ENCODE data around the gene SQOR. TPM values are rescaled to one million over a fixed set of nuclear protein-coding genes. Genes with fewer than 3 reads are reported as not detected.

SQOR gene
- total RNA-seq, 1 experiment from 2014 or later = 17.6 TPM

GRCh38 chr15:45587863-45588170, 47.0 kb upstream of the SQOR start:
- H3K4me2 ChIP-seq (ENCODE audit: low read length) = peak overlapping the region; percentile 78
- RAD21 ChIA-PET (ENCODE audit: low non-redundant PET in 1 of 2, low total read pairs in 2 of 2, uncharacterized antibody in 2 of 2, unreplicated experiment in 2 of 2) = no interaction called here
- peaks cover 7 to 18% of the 10 kb centered on the region in 2 experiments; a peak in 3 of 4 replicates for H3K4me1 ChIP-seq (ENCODE audit: control insufficient read depth in 1 of 2, insufficient read depth in 2 of 2, low read length in 2 of 2)
- H3K9me3 ChIP-seq (ENCODE audit: control insufficient read depth in 1 of 2, insufficient read depth in 1 of 2, low read depth in 1 of 2, low read length in 2 of 2) = no peaks in the 10 kb centered on the region
- H3K9ac ChIP-seq (ENCODE audit: low read length) = peak overlapping the region; percentile 96
- peaks cover 0 to 2% of the 10 kb centered on the region in 2 experiments; a peak in 1 of 4 replicates for H3K36me3 ChIP-seq (ENCODE audit: control insufficient read depth in 1 of 2, insufficient read depth in 2 of 2, low read length in 2 of 2)
- TSS peak; percentile 70 for BruUV-seq (replicated peaks)
- no peaks in the 10 kb centered on the region for H3K27me3 ChIP-seq (ENCODE audit: insufficient read depth, low read length)
- no peak overlapping the region for H2AFZ ChIP-seq (ENCODE audit: low read depth, low read length, poor library complexity, severe bottlenecking)
- no peaks in the 10 kb centered on the region for H4K20me1 ChIP-seq (ENCODE audit: insufficient read depth)
- TF ChIP-seq MAX (IDR thresholded peaks at IDR 0.05) (no peak), POLR2AphosphoS5 (IDR thresholded peaks at IDR 0.05; ENCODE audit: low read depth, low read length) (no peak), JUND (IDR thresholded peaks at IDR 0.05) (no peak), EGR1 (IDR thresholded peaks at IDR 0.05; ENCODE audit: low read depth) (no peak), FOSL1 (IDR thresholded peaks at IDR 0.05; ENCODE audit: low read depth) (no peak), EZH2 (IDR thresholded peaks at IDR 0.05) (no peak), CBX3 (IDR thresholded peaks at IDR 0.05; ENCODE audit: low read depth) (no peak), CEBPB (IDR thresholded peaks at IDR 0.05; ENCODE audit: low read depth) (no peak), SIN3A (IDR thresholded peaks at IDR 0.05; ENCODE audit: low read depth) (no peak), ELF1 (IDR thresholded peaks at IDR 0.05; ENCODE audit: borderline replicate concordance, low read depth) (no peak)
- intact Hi-C loops (cut with micrococcal nuclease) = loop anchor here (1.0 kb wide), 1 partner anchor 186 kb away; a partner anchor contains a TSS
- H3K9me2 ChIP-seq (ENCODE audit: insufficient read depth) = no peaks in the 10 kb centered on the region
- DNase-seq (ENCODE audit: low read depth, low spot score) (no peak), ATAC-seq (no peak)
- peaks cover 68% of the 10 kb centered on the region for H3K79me2 ChIP-seq (ENCODE audit: insufficient read depth, low read length)
- POLR2A ChIA-PET = interaction anchor here (1.0 to 1.5 kb wide), 4 partner anchors 14 to 146 kb away, joined by 3 to 5 read pairs (median 3); no protein-coding TSS in a partner anchor
- peak overlapping the region; percentile 74 to 89 for H3K4me3 ChIP-seq (replicated peaks in 1 of 2; ENCODE audit: low read depth in 1 of 2, low read length in 2 of 2)
- CTCF ChIA-PET = interaction anchor here (1.5 to 2.5 kb wide), 2 partner anchors 24 to 26 kb away, joined by 6 to 7 read pairs; no protein-coding TSS in a partner anchor
- peak overlapping the region; percentile 93 for H3K27ac ChIP-seq (ENCODE audit: low read depth, low read length)

- H3K79me2 ChIP-seq (ENCODE audit: insufficient read depth, low read length) = peaks cover 68% of the 10 kb centered on the region
- TF ChIP-seq SP1 (IDR thresholded peaks at IDR 0.05; ENCODE audit: low read depth) (no peak), CEBPB (IDR thresholded peaks at IDR 0.05; ENCODE audit: low read depth) (no peak), EGR1 (IDR thresholded peaks at IDR 0.05; ENCODE audit: low read depth) (no peak), ATF3 (IDR thresholded peaks at IDR 0.05) (no peak), POLR2A (IDR thresholded peaks at IDR 0.05; ENCODE audit: borderline replicate concordance, extremely low read depth, insufficient read depth, insufficient read length) (no peak), FOSL1 (IDR thresholded peaks at IDR 0.05; ENCODE audit: low read depth) (no peak), SIN3A (IDR thresholded peaks at IDR 0.05; ENCODE audit: low read depth) (no peak), EZH2phosphoT487 (IDR thresholded peaks at IDR 0.05; ENCODE audit: borderline replicate concordance) (no peak), REST (IDR thresholded peaks at IDR 0.05; ENCODE audit: low read depth) (no peak), JUND (IDR thresholded peaks at IDR 0.05) (no peak), ZNF274 (IDR thresholded peaks at IDR 0.05; ENCODE audit: low read depth, low read length) (no peak), ZFX (IDR thresholded peaks at IDR 0.05) (no peak)
- CTCF ChIA-PET = interaction anchor here (1.5 to 2.5 kb wide), 2 partner anchors 23 to 26 kb away, joined by 6 to 7 read pairs; no protein-coding TSS in a partner anchor
- no peaks in the 10 kb centered on the region for H3K9me2 ChIP-seq (ENCODE audit: insufficient read depth)
- BruUV-seq (replicated peaks) = no TSS peak
- no peaks in the 10 kb centered on the region for H4K20me1 ChIP-seq (ENCODE audit: insufficient read depth)
- intact Hi-C loops (cut with micrococcal nuclease) = no loop called here
- peak overlapping the region; percentile 78 for H3K4me2 ChIP-seq (ENCODE audit: low read length)
- POLR2A ChIA-PET = interaction anchor here (1.0 to 1.4 kb wide), 3 partner anchors 14 to 26 kb away, joined by 3 read pairs; no protein-coding TSS in a partner anchor
- ATAC-seq = no peak
- peak overlapping the region; percentile 93; the same call in 1 of the 2 replicates for H3K27ac ChIP-seq (ENCODE audit: low read depth, low read length)
- DNase-seq (ENCODE audit: low read depth, low spot score) = no peak
- H3K9ac ChIP-seq (ENCODE audit: low read length) = peak overlapping the region; percentile 96
- H3K36me3 ChIP-seq (ENCODE audit: control insufficient read depth in 1 of 2, insufficient read depth in 2 of 2, low read length in 2 of 2) = peaks cover 0 to 2% of the 10 kb centered on the region in 2 experiments; a peak in 1 of 4 replicates
- H3K9me3 ChIP-seq (ENCODE audit: control insufficient read depth in 1 of 2, insufficient read depth in 1 of 2, low read depth in 1 of 2, low read length in 2 of 2) = no peaks in the 10 kb centered on the region
- H3K4me1 ChIP-seq (ENCODE audit: control insufficient read depth in 1 of 2, insufficient read depth in 2 of 2, low read length in 2 of 2) = peaks cover 7 to 18% of the 10 kb centered on the region in 2 experiments; a peak in 3 of 4 replicates
- peak overlapping the region; percentile 74 to 89 for H3K4me3 ChIP-seq (replicated peaks in 1 of 2; ENCODE audit: low read depth in 1 of 2, low read length in 2 of 2)
- H3K27me3 ChIP-seq (ENCODE audit: insufficient read depth, low read length) = no peaks in the 10 kb centered on the region
- RAD21 ChIA-PET (ENCODE audit: low non-redundant PET in 1 of 2, low total read pairs in 2 of 2, uncharacterized antibody in 2 of 2, unreplicated experiment in 2 of 2) = no interaction called here
- H2AFZ ChIP-seq (ENCODE audit: low read depth, low read length, poor library complexity, severe bottlenecking) = no peak overlapping the region
Measured at GRCh38 chr15:45588219-45588875, 46.5 kb upstream of the SQOR start.
